HepG2 (cell line): ENCODE results near the gene NPIPB6. TPM values are rescaled to one million over a fixed set of nuclear protein-coding genes. Genes with fewer than 3 reads are reported as not detected.
"Not testable (repeated sequence)": the region's sequence is repeated elsewhere in the genome, so short reads cannot be mapped to it uniquely, and the experiment has no call there.

Source experiments
- ATAC-seq: fragments of 200-7000 bp; cut with Tn5 transposase; 3 replicates; pipeline ENCODE4 v1.9.1; 2020; ENCODE audit warnings: mild to moderate bottlenecking, moderate library complexity
- BruUV-seq: library from RNA; stranded (reverse); fragments of 400-500 nt; replicated peaks from 2 replicates; lab custom pipeline; 2021; lab: Mats Ljungman, UMichigan
- CTCF ChIA-PET: fragments of 300-600 bp; formaldehyde crosslinking; extraction: SDS; loops from one replicate; lab custom pipeline; 2021; ENCODE audit warnings: low total read pairs, inconsistent platforms, low intra/inter-chr PET ratio; lab: Yijun Ruan, JAX
- POLR2A ChIA-PET: fragments of 350-600 bp; sonication (Branson Sonifier 250); formaldehyde crosslinking; loops from one replicate; lab custom pipeline; 2020; ENCODE audit warnings: antibody characterized with exemption, inconsistent platforms; lab: Yijun Ruan, JAX
- DNase-seq: peaks from one replicate; pipeline ENCODE4 v3.0.0-alpha.2; 2015; ENCODE audit warnings: low spot score
- FAIRE-seq: peaks from 3 replicates; lab custom pipeline; 2011; peaks lifted over from hg19 to GRCh38; lab: Jason Lieb, UNC
- H2AFZ ChIP-seq: one replicate; pipeline ENCODE4 v1.6.1; 2011; ENCODE audit warnings: low read length, inconsistent platforms
- H3K27ac ChIP-seq: fragments of 300-600 bp; 3 replicates; pipeline ENCODE4 v1.8.0; 2011; ENCODE audit warnings: mixed run types, mild to moderate bottlenecking, mixed read lengths, low read length, inconsistent platforms; ENCODE audit not compliant: insufficient read depth; ENCODE audit errors: extremely low read length
- H3K27me3 ChIP-seq, 2 experiments: fragments of 200-600 bp in 1 of 2; 2 replicates in 1 of 2; 3 replicates in 1 of 2; pipeline versions ENCODE4 v1.6.0 to v1.8.0; 2011; ENCODE audit warnings: low read length in 2 of 2, mild to moderate bottlenecking in 2 of 2, moderate library complexity in 2 of 2, inconsistent platforms in 1 of 2; ENCODE audit not compliant: insufficient read depth in 2 of 2, control insufficient read depth in 1 of 2
- H3K36me3 ChIP-seq, 2 experiments: fragments of 200-600 bp in 1 of 2; replicated peaks in 1 of 2; 2 replicates in 1 of 2; 3 replicates in 1 of 2; pipeline versions ENCODE4 v1.5.1 to v1.8.0; 2011; ENCODE audit warnings: low read length in 2 of 2, inconsistent platforms in 1 of 2; ENCODE audit not compliant: insufficient read depth in 2 of 2, control insufficient read depth in 1 of 2
- H3K4me1 ChIP-seq: 2 replicates; pipeline ENCODE4 v1.5.1; 2012; ENCODE audit warnings: low read length, inconsistent platforms; ENCODE audit not compliant: insufficient read depth
- H3K4me2 ChIP-seq: 2 replicates; pipeline ENCODE4 v1.6.0; 2011; ENCODE audit warnings: low read depth, low read length, inconsistent platforms
- H3K4me3 ChIP-seq, 3 experiments: fragments of 200-600 bp in 1 of 3; sonication (generic), shearing (Covaris generic) in 1 of 3; replicated peaks in 1 of 3; 2 replicates each; pipeline ENCODE4 v1.5.1; 2011 to 2016; ENCODE audit warnings: low read length in 3 of 3, inconsistent platforms in 2 of 3, low read depth in 2 of 3, mild to moderate bottlenecking in 2 of 3, control low read depth in 1 of 3, mixed read lengths in 1 of 3; ENCODE audit not compliant: insufficient read depth in 1 of 3
- H3K79me2 ChIP-seq: one replicate; pipeline ENCODE4 v1.6.1; 2011; ENCODE audit warnings: low read length, inconsistent platforms; ENCODE audit not compliant: insufficient read depth
- H3K9ac ChIP-seq: 2 replicates; pipeline ENCODE4 v1.6.0; 2011; ENCODE audit warnings: mild to moderate bottlenecking, low read depth, low read length, inconsistent platforms; ENCODE audit not compliant: insufficient read depth
- H3K9me3 ChIP-seq: 2 replicates; pipeline ENCODE4 v1.5.1; 2012; ENCODE audit warnings: mild to moderate bottlenecking, low read length
- H4K20me1 ChIP-seq: 2 replicates; pipeline ENCODE4 v1.6.0; 2011; ENCODE audit warnings: inconsistent platforms, mild to moderate bottlenecking, low read length, moderate library complexity; ENCODE audit not compliant: insufficient read depth
- CEBPB ChIP-seq: IDR thresholded peaks from 2 replicates; pipeline ENCODE4 v1.6.1; 2011; ENCODE audit warnings: low read depth, low read length, improper control_type of control experiment, borderline replicate concordance
- CEBPG ChIP-seq: IDR thresholded peaks from 2 replicates; pipeline ENCODE4 v1.6.1; 2016
- GATAD2A ChIP-seq: IDR thresholded peaks from 2 replicates; pipeline ENCODE4 v1.6.1; 2016
- HDAC2 ChIP-seq: sonication (generic); formaldehyde crosslinking; IDR thresholded peaks from 2 replicates; pipeline ENCODE4 v1.4.0; 2020; ENCODE audit warnings: missing genetic modification reagents
- HNF4A ChIP-seq: sonication (generic); formaldehyde crosslinking; IDR thresholded peaks from 2 replicates; pipeline ENCODE4 v1.4.0; 2020; ENCODE audit warnings: missing genetic modification reagents
- HOXA3 ChIP-seq: sonication (generic); formaldehyde crosslinking; IDR thresholded peaks from 2 replicates; pipeline ENCODE4 v1.5.0; 2020; ENCODE audit warnings: missing genetic modification reagents
- NCOA2 ChIP-seq: sonication (generic); formaldehyde crosslinking; IDR thresholded peaks from 2 replicates; pipeline ENCODE4 v1.8.0; 2022; ENCODE audit warnings: inconsistent platforms
- NR2F6 ChIP-seq, 2 experiments: IDR thresholded peaks; 2 replicates each; pipeline ENCODE4 v1.6.1; 2016; ENCODE audit warnings: antibody characterized with exemption in 1 of 2, mild to moderate bottlenecking in 1 of 2
- PHF21A ChIP-seq: sonication (generic); formaldehyde crosslinking; IDR thresholded peaks from 2 replicates; pipeline ENCODE4 v1.5.0; 2020; ENCODE audit warnings: mild to moderate bottlenecking, missing genetic modification reagents
- RFX5 ChIP-seq: IDR thresholded peaks from 2 replicates; pipeline ENCODE4 v1.6.1; 2011; ENCODE audit warnings: low read depth, low read length, improper control_type of control experiment
- SAP130 ChIP-seq: IDR thresholded peaks from 2 replicates; pipeline ENCODE4 v1.6.1; 2016; ENCODE audit warnings: low read depth
- ZMYM4 ChIP-seq: sonication (generic); formaldehyde crosslinking; IDR thresholded peaks from 2 replicates; pipeline ENCODE4 v1.8.1; 2023; ENCODE audit warnings: mild to moderate bottlenecking, missing genetic modification reagents
- ZNF644 ChIP-seq: IDR thresholded peaks from 2 replicates; pipeline ENCODE4 v1.6.1; 2016; ENCODE audit warnings: low read depth
- WGBS: methylation state at CpG from one replicate; pipeline ENCODE4 v1.1.6; 2017; ENCODE audit warnings: low lambda C conversion rate; 5-methylcytosine and 5-hydroxymethylcytosine counted together
- in situ Hi-C: cut with HindIII; loops from 2 replicates; pipeline ENCODE4 v1.10.0; 2017; ENCODE audit warnings: low pct_unique_long_range_greater_than_20kb; ENCODE audit not compliant: extremely low pct_ligation_motif_present
- intact Hi-C: fragments of 100-400 bp; cut with micrococcal nuclease; formaldehyde crosslinking; loops from one replicate; pipeline ENCODE4 v1.10.0; 2022; ENCODE audit not compliant: unreplicated experiment
- polyA plus RNA-seq, 8 experiments: library from polyadenylated mRNA; depleted of rRNA in 3 of 8; stranded (reverse) in 7 of 8; unstranded in 1 of 8; fragments of >200 nt; fragmentation: Illumina TruSeq in 4 of 8; extraction: Trizol in 4 of 8; gene quantifications; 2 replicates each; pipeline versions ENCODE4 v1.2.1 to v1.2.3, GENCODE V29; 2011 to 2016; ENCODE audit warnings: low read depth in 4 of 8, missing spikeins in 1 of 8, mixed read lengths in 1 of 8; ENCODE audit not compliant: insufficient read depth in 1 of 8
- total RNA-seq, 5 experiments: library from RNA; depleted of rRNA; stranded (reverse); fragments of >200 nt; fragmentation: Illumina TruSeq; extraction: Trizol; gene quantifications; 2 replicates each; pipeline ENCODE4 v1.2.3, GENCODE V29; 2016; ENCODE audit warnings: low read depth in 1 of 5
- TF ChIP-seq, protein P1 (sequence below): sonication (generic); formaldehyde crosslinking; IDR thresholded peaks from 2 replicates; pipeline ENCODE4 v1.4.0; 2020; ENCODE audit warnings: missing genetic modification reagents
- TF ChIP-seq, protein P2 (sequence below): IDR thresholded peaks from 2 replicates; pipeline ENCODE4 v1.4.0; 2020; ENCODE audit warnings: mild to moderate bottlenecking, missing genetic modification reagents
- TF ChIP-seq, protein P3 (sequence below): IDR thresholded peaks from 2 replicates; pipeline ENCODE4 v1.6.1; 2018; ENCODE audit warnings: missing genetic modification reagents, mild to moderate bottlenecking, missing compliant biosample characterization

The NPIPB6 gene
- total and polyA plus RNA-seq, 2 of the 13 experiments (the other 11 are each of a cell fraction or from before 2014, with no cell fraction given), result 0.25 TPM; not detected in 1

DNA sequence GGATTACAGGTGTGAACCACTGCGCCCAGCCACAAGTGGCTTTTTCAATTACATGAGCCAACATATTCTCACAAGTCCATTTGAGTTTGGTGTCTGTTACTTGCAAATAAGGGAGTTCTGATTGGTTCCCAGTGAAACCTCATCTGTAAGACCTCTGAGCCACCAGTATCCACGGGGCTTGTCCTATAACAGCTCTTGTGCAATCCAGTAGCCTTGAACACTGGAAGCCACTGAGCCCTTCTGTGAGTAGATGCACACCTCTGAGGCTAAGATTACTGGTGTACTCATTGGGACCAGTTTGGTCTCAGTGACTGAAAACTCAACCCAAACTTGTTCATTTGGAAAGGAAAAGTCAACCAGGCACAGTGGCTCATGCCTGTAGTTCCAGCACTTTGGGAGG lies 32.3 kb downstream of the NPIPB6 start:
- H3K27me3 ChIP-seq; in situ Hi-C loops; H4K20me1 ChIP-seq; CTCF ChIA-PET; intact Hi-C loops; H2AFZ ChIP-seq; H3K9me3 ChIP-seq; H3K79me2 ChIP-seq; H3K9ac ChIP-seq; H3K36me3 ChIP-seq; H3K4me2 ChIP-seq; FAIRE-seq; POLR2A ChIA-PET; H3K4me3 ChIP-seq; H3K27ac ChIP-seq; BruUV-seq; TF ChIP-seq NR2F6 (IDR thresholded peaks at IDR 0.05): not testable (repeated sequence)
- peak; percentile 88 for ATAC-seq
- TF ChIP-seq HDAC2 (CRISPR knock-in tag) (0 out of 2 replicates have a peak, but pooled peaks have one; percentile 35), RFX5 (peak; percentile 46; the same call in 1 of the 2 replicates), HOXA3 (peak; percentile 28; the same call in 1 of the 2 replicates), ZMYM4 (CRISPR knock-in tag) (peak; percentile 58; the same call in 1 of the 2 replicates), NCOA2 (CRISPR knock-in tag) (0 out of 2 replicates have a peak, but pooled peaks have one; percentile 3), SAP130 (CRISPR knock-in tag) (peak; percentile 27; the same call in 1 of the 2 replicates), PHF21A (CRISPR knock-in tag) (peak; percentile 53), CEBPB (peak; percentile 82), CEBPG (peak; percentile 93), ZNF644 (CRISPR knock-in tag) (peak; percentile 88), HNF4A (CRISPR knock-in tag) (peak; percentile 61), NR2F6 (CRISPR knock-in tag; IDR thresholded peaks at IDR 0.05) (0 out of 2 replicates have a peak, but pooled peaks have one; percentile 9), GATAD2A (CRISPR knock-in tag) (0 out of 2 replicates have a peak, but pooled peaks have one; percentile 43)
- TF ChIP-seq, protein P1, sequence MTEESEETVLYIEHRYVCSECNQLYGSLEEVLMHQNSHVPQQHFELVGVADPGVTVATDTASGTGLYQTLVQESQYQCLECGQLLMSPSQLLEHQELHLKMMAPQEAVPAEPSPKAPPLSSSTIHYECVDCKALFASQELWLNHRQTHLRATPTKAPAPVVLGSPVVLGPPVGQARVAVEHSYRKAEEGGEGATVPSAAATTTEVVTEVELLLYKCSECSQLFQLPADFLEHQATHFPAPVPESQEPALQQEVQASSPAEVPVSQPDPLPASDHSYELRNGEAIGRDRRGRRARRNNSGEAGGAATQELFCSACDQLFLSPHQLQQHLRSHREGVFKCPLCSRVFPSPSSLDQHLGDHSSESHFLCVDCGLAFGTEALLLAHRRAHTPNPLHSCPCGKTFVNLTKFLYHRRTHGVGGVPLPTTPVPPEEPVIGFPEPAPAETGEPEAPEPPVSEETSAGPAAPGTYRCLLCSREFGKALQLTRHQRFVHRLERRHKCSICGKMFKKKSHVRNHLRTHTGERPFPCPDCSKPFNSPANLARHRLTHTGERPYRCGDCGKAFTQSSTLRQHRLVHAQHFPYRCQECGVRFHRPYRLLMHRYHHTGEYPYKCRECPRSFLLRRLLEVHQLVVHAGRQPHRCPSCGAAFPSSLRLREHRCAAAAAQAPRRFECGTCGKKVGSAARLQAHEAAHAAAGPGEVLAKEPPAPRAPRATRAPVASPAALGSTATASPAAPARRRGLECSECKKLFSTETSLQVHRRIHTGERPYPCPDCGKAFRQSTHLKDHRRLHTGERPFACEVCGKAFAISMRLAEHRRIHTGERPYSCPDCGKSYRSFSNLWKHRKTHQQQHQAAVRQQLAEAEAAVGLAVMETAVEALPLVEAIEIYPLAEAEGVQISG (CRISPR knock-in tag), result 0 out of 2 replicates have a peak, but pooled peaks have one; percentile 23
- TF ChIP-seq, protein P2, sequence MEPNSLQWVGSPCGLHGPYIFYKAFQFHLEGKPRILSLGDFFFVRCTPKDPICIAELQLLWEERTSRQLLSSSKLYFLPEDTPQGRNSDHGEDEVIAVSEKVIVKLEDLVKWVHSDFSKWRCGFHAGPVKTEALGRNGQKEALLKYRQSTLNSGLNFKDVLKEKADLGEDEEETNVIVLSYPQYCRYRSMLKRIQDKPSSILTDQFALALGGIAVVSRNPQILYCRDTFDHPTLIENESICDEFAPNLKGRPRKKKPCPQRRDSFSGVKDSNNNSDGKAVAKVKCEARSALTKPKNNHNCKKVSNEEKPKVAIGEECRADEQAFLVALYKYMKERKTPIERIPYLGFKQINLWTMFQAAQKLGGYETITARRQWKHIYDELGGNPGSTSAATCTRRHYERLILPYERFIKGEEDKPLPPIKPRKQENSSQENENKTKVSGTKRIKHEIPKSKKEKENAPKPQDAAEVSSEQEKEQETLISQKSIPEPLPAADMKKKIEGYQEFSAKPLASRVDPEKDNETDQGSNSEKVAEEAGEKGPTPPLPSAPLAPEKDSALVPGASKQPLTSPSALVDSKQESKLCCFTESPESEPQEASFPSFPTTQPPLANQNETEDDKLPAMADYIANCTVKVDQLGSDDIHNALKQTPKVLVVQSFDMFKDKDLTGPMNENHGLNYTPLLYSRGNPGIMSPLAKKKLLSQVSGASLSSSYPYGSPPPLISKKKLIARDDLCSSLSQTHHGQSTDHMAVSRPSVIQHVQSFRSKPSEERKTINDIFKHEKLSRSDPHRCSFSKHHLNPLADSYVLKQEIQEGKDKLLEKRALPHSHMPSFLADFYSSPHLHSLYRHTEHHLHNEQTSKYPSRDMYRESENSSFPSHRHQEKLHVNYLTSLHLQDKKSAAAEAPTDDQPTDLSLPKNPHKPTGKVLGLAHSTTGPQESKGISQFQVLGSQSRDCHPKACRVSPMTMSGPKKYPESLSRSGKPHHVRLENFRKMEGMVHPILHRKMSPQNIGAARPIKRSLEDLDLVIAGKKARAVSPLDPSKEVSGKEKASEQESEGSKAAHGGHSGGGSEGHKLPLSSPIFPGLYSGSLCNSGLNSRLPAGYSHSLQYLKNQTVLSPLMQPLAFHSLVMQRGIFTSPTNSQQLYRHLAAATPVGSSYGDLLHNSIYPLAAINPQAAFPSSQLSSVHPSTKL (CRISPR knock-in tag), result peak; percentile 46; the same call in 1 of the 2 replicates
- TF ChIP-seq, protein P3, sequence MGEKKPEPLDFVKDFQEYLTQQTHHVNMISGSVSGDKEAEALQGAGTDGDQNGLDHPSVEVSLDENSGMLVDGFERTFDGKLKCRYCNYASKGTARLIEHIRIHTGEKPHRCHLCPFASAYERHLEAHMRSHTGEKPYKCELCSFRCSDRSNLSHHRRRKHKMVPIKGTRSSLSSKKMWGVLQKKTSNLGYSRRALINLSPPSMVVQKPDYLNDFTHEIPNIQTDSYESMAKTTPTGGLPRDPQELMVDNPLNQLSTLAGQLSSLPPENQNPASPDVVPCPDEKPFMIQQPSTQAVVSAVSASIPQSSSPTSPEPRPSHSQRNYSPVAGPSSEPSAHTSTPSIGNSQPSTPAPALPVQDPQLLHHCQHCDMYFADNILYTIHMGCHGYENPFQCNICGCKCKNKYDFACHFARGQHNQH (CRISPR knock-in tag), result peak; percentile 31; the same call in 1 of the 2 replicates
- DNase-seq, result peak; percentile 76
- peaks cover 16% of the 10 kb centered on the region for H3K4me1 ChIP-seq
- WGBS, result 9% methylated on average over 2 of the region's 2 CpGs
